Stimulated activated naive B cell treated with anti-CD40 and anti-IgM and Interleukin-4, amounts not matched to agents 10 μg/mL and 1 μg/mL and 100 μg/mL, for 72 hours (primary cell): Measurements from ENCODE around the gene MED1.
A peak's percentile ranks its signal among the peaks of the same experiment; 100 is the strongest.
"Not testable (repeated sequence)": the region's sequence is repeated elsewhere in the genome, so short reads cannot be mapped to it uniquely, and the experiment has no call there.

Experiments
- ATAC-seq, 2 donors: fragments of 150-1000 bp; cut with Tn5 transposase; replicated peaks; 2 replicates each; pipeline ENCODE4 v1.10.0; 2021; ENCODE audit warnings: moderate library complexity in 1 of 2
- DNase-seq: peaks from one replicate; pipeline ENCODE4 v3.0.0; 2021
- H3K27ac Mint-ChIP-seq: one replicate; pipeline ENCODE4 v1.8.0; 2022; ENCODE audit warnings: mild to moderate bottlenecking, mixed read lengths
- H3K27me3 Mint-ChIP-seq, 2 donors: one replicate each; pipeline ENCODE4 v1.8.0; 2022; ENCODE audit warnings: mixed read lengths in 2 of 2
- H3K36me3 Mint-ChIP-seq, 2 donors: one replicate each; pipeline ENCODE4 v1.8.0; 2022; ENCODE audit warnings: mixed read lengths in 2 of 2, mild to moderate bottlenecking in 1 of 2
- H3K4me1 Mint-ChIP-seq, 2 donors: one replicate each; pipeline ENCODE4 v1.8.0; 2022; ENCODE audit warnings: mixed read lengths in 2 of 2, mild to moderate bottlenecking in 1 of 2
- H3K4me3 Mint-ChIP-seq, 2 donors: one replicate each; pipeline ENCODE4 v1.8.0; 2022; ENCODE audit warnings: mild to moderate bottlenecking in 2 of 2, mixed read lengths in 2 of 2, moderate library complexity in 1 of 2
- H3K9me3 Mint-ChIP-seq, 2 donors: one replicate each; pipeline ENCODE4 v1.8.0; 2022; ENCODE audit warnings: mixed read lengths in 2 of 2, mild to moderate bottlenecking in 1 of 2

Gene MED1, protein sequence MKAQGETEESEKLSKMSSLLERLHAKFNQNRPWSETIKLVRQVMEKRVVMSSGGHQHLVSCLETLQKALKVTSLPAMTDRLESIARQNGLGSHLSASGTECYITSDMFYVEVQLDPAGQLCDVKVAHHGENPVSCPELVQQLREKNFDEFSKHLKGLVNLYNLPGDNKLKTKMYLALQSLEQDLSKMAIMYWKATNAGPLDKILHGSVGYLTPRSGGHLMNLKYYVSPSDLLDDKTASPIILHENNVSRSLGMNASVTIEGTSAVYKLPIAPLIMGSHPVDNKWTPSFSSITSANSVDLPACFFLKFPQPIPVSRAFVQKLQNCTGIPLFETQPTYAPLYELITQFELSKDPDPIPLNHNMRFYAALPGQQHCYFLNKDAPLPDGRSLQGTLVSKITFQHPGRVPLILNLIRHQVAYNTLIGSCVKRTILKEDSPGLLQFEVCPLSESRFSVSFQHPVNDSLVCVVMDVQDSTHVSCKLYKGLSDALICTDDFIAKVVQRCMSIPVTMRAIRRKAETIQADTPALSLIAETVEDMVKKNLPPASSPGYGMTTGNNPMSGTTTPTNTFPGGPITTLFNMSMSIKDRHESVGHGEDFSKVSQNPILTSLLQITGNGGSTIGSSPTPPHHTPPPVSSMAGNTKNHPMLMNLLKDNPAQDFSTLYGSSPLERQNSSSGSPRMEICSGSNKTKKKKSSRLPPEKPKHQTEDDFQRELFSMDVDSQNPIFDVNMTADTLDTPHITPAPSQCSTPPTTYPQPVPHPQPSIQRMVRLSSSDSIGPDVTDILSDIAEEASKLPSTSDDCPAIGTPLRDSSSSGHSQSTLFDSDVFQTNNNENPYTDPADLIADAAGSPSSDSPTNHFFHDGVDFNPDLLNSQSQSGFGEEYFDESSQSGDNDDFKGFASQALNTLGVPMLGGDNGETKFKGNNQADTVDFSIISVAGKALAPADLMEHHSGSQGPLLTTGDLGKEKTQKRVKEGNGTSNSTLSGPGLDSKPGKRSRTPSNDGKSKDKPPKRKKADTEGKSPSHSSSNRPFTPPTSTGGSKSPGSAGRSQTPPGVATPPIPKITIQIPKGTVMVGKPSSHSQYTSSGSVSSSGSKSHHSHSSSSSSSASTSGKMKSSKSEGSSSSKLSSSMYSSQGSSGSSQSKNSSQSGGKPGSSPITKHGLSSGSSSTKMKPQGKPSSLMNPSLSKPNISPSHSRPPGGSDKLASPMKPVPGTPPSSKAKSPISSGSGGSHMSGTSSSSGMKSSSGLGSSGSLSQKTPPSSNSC (N-terminal part only)

GRCh38 chr17:39450847-39451581 is at the start of gene MED1:
MED1 (minus strand) TSS chr17:39451263; CDS start chr17:39451062, 201 bp downstream.
- peak; percentile 99 to 100 for ATAC-seq
- no peaks in the 10 kb centered on the region for H3K9me3 Mint-ChIP-seq
- H3K36me3 Mint-ChIP-seq = peaks cover 16 to 18% of the 10 kb centered on the region in 2 donors
- DNase-seq = peak; percentile 95
- peaks cover 7 to 10% of the 10 kb centered on the region in 2 donors for H3K4me1 Mint-ChIP-seq
- peak within 1 kb of the TSS; percentile 97 to 98 for H3K4me3 Mint-ChIP-seq
- H3K27ac Mint-ChIP-seq = peak within 1 kb of the TSS; percentile 99
- H3K27me3 Mint-ChIP-seq = no peaks in the 10 kb centered on the region

GRCh38 chr17:39496921-39497320 is 45.9 kb upstream of the MED1 start:
- not testable (repeated sequence) for DNase-seq, H3K4me1 Mint-ChIP-seq, H3K9me3 Mint-ChIP-seq, ATAC-seq, H3K27ac Mint-ChIP-seq, H3K4me3 Mint-ChIP-seq, H3K27me3 Mint-ChIP-seq
- peaks cover 35 to 38% of the 10 kb centered on the region in 2 donors for H3K36me3 Mint-ChIP-seq

DNA sequence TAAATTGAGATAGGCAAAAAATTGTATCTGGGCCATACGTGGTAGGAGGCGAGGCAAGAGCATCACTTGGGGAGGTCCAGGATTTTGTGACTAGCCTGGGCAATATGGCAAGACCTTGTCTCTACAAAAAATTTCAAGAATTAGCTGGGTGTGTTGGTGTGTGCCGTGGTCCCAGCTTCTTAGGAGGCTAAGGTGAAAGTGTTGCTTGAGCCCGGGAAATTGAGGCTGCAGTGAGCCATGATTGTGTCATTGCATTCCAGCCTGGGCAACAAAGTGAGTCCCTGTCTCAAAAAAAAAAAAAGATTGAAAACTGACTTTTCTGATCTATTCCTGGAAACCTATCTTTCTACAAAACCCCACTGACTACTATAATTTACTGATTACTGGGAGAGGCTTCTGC is 36.9 kb upstream of the MED1 start:
- Mint-ChIP-seq H3K36me3 (peaks cover 6 to 19% of the 10 kb centered on the region in 2 donors), H3K4me3 (no peak overlapping the region), H3K4me1 (peaks cover 3 to 9% of the 10 kb centered on the region in 2 donors), H3K27ac (peak overlapping the region; percentile 14), H3K27me3 (no peaks in the 10 kb centered on the region), H3K9me3 (no peaks in the 10 kb centered on the region)
- no peak for DNase-seq
- no peak for ATAC-seq

DNA sequence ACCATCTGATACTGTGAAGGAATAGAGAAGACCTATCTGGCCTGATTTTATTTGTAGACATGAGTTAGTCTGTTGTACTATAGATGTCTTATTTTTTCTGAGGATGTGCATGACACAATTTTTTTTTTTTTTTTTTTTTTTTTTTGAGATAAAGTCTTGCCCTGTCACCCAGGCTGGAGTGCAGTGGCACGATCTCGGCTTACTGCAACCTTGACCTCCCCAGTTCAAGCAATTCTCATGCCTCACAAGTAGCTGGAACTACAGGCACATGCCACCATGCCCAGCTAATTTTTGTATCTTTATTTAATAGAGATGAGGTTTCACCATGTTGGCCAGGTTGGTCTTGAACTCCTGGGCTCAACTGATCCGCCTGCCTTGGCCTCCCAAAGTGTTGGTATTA is 36.4 kb upstream of the MED1 start:
- H3K4me3 Mint-ChIP-seq, ATAC-seq, H3K9me3 Mint-ChIP-seq, H3K4me1 Mint-ChIP-seq, H3K27me3 Mint-ChIP-seq, DNase-seq: not testable (repeated sequence)
- Mint-ChIP-seq H3K36me3 (peaks cover 6 to 19% of the 10 kb centered on the region in 2 donors), H3K27ac (peak overlapping the region; percentile 20)

GRCh38 chr17:39486242-39486641 is 35.2 kb upstream of the MED1 start:
- H3K27me3 Mint-ChIP-seq = no peaks in the 10 kb centered on the region
- no peak overlapping the region for H3K27ac Mint-ChIP-seq
- H3K4me1 Mint-ChIP-seq = peaks cover 3 to 9% of the 10 kb centered on the region in 2 donors
- DNase-seq = no peak
- peaks cover 12 to 23% of the 10 kb centered on the region in 2 donors for H3K36me3 Mint-ChIP-seq
- H3K9me3 Mint-ChIP-seq = no peaks in the 10 kb centered on the region
- H3K4me3 Mint-ChIP-seq = no peak overlapping the region
- no peak for ATAC-seq

DNA sequence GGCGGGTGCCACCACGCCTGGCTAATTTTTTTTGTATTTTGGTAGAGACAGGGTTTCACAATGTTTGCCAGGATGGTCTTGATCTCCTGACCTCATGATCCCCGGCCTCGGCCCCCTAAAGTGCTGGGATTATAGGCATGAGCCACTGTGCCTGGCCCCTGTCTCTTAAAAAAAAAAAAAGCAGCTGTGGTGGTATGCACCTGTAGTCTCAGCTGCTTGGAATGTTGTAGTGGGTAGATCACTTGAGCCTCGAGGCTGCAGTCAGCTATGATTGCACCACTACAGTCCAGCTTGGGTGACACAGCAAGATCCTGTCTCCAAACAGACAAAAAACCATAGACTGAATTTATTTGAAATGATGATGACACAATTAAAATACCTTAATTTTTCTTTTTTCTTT is 34.5 kb upstream of the MED1 start:
- H3K4me3 Mint-ChIP-seq = no peak overlapping the region
- ATAC-seq (no peak), DNase-seq (no peak)
- peaks cover 3 to 8% of the 10 kb centered on the region in 2 donors for H3K4me1 Mint-ChIP-seq
- H3K36me3 Mint-ChIP-seq = peaks cover 13 to 24% of the 10 kb centered on the region in 2 donors
- no peak overlapping the region for H3K27ac Mint-ChIP-seq
- no peaks in the 10 kb centered on the region for H3K9me3 Mint-ChIP-seq
- H3K27me3 Mint-ChIP-seq = no peaks in the 10 kb centered on the region

- DNase-seq = no peak
- no peaks in the 10 kb centered on the region for H3K9me3 Mint-ChIP-seq
- H3K36me3 Mint-ChIP-seq = peaks cover 15 to 25% of the 10 kb centered on the region in 2 donors
- no peak overlapping the region for H3K4me3 Mint-ChIP-seq
- H3K4me1 Mint-ChIP-seq = peaks cover 3 to 5% of the 10 kb centered on the region in 2 donors
- ATAC-seq = peak; percentile 98 to 99
- H3K27ac Mint-ChIP-seq = no peak overlapping the region
- no peaks in the 10 kb centered on the region for H3K27me3 Mint-ChIP-seq
Measured at GRCh38 chr17:39484178-39484577, 33.1 kb upstream of the MED1 start.

GRCh38 chr17:39483506-39483905 is 32.4 kb upstream of the MED1 start:
- ATAC-seq (no peak), DNase-seq (no peak)
- H3K27ac Mint-ChIP-seq = no peak overlapping the region
- peaks cover 15 to 22% of the 10 kb centered on the region in 2 donors for H3K36me3 Mint-ChIP-seq
- H3K4me1 Mint-ChIP-seq = peaks cover 3 to 5% of the 10 kb centered on the region in 2 donors
- H3K9me3 Mint-ChIP-seq = no peaks in the 10 kb centered on the region
- H3K4me3 Mint-ChIP-seq = no peak overlapping the region
- no peaks in the 10 kb centered on the region for H3K27me3 Mint-ChIP-seq

DNA sequence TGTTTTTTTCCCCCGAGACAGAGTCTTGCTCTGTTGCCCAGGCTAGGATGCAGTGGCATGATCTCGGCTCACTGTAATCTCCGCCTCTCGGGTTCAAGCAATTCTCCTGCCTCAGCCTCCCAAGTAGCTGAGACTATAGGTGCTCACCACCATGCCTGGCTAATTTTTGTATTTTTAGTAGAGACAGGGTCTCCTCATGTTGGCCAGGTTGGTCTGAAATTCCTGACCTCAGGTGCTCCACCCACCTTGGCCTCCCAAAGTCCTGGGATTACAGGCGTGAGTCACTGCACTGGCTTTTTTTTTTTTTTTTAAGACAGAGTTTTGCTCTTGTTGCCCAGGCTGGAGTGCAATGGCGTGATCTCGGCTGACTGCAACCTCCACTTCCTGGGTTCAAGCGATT is 28.6 kb upstream of the MED1 start:
- not testable (repeated sequence) for H3K9me3 Mint-ChIP-seq

DNA sequence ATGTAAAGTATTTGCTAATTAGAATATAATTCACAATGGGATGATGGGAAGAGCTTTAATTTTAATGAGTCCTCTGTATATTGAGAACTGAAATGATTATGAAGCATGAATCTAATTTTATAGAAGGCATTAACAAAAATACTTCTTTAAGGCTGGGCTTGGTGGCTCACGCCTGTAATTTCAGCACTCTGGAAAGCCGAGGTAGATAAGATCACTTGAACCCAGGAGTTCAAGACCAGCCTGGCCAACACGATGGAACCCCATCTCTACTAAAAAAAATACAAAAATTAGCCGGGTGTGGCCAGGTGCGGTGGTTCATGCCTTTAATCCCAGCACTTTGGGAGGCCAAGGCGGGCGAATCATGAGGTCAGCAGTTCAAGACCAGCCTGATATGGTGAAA is 22.2 kb upstream of the MED1 start:
- DNase-seq (no peak), ATAC-seq (no peak)
- H3K4me3 Mint-ChIP-seq = no peak overlapping the region
- peaks cover 4 to 6% of the 10 kb centered on the region in 2 donors for H3K4me1 Mint-ChIP-seq
- no peaks in the 10 kb centered on the region for H3K9me3 Mint-ChIP-seq
- H3K27ac Mint-ChIP-seq = no peak overlapping the region
- peaks cover 18 to 25% of the 10 kb centered on the region in 2 donors for H3K36me3 Mint-ChIP-seq
- no peaks in the 10 kb centered on the region for H3K27me3 Mint-ChIP-seq

More for the DNA sequence above, 28.6 kb upstream of the MED1 start:
- H3K36me3 Mint-ChIP-seq = peaks cover 20 to 23% of the 10 kb centered on the region in 2 donors
- not testable (repeated sequence) for H3K27me3 Mint-ChIP-seq, ATAC-seq, H3K4me3 Mint-ChIP-seq, DNase-seq, H3K27ac Mint-ChIP-seq, H3K4me1 Mint-ChIP-seq

DNA sequence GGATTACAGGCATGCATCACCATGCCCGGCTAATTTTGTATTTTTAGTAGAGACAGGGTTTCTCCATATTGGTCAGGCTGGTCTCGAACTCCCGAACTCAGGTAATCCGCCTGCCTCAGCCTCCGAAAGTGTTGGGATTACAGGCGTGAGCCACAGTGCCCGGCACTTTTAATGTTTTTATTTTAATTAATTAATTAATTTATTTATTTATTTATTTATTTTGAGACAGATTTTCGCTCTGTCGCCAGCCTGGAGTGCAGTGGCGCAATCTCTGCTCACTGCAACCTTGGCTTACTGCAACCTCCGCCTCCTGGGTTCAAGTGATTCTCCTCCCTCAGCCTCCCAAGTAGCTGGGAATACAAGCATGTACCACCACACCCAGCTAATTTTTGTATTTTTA is 17.5 kb upstream of the MED1 start:
- H3K9me3 Mint-ChIP-seq = not testable (repeated sequence)

DNA sequence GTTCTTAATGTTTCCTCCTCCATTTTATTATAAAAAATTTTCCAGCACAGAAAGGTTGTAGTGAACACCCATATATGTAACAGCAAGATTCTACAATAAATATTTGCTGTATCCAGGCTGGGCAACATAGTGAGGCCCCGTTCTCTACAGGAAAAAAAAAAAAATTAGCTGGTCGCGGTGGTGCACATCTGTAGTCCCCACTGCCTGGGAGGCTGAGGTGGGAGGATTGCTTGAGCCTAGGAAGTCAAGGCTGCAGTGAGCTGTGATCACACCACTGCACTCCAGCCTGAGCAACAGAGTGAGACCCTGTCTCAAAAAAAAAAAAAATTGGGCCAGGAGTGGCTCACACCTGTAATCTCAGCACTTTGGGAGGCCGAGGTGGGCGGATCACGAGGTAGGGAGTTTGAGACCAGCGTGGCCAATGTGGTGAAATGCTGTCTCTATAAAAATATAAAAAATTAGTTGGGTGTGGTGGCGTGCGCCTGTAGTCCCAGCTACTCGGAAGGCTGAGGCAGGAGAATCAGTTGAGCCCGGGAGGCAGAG is 13.6 kb upstream of the MED1 start:
- H3K27me3 Mint-ChIP-seq, DNase-seq, ATAC-seq, H3K9me3 Mint-ChIP-seq, H3K27ac Mint-ChIP-seq: not testable (repeated sequence)
- peaks cover 20 to 29% of the 10 kb centered on the region in 2 donors for H3K36me3 Mint-ChIP-seq
- peaks cover 14 to 46% of the 10 kb centered on the region in 2 donors for H3K4me1 Mint-ChIP-seq
- peak overlapping the region; percentile 86 to 91 for H3K4me3 Mint-ChIP-seq

More for the DNA sequence above, 17.5 kb upstream of the MED1 start:
- H3K27ac Mint-ChIP-seq, DNase-seq, H3K27me3 Mint-ChIP-seq, ATAC-seq, H3K4me3 Mint-ChIP-seq: not testable (repeated sequence)
- H3K4me1 Mint-ChIP-seq = peaks cover 12 to 37% of the 10 kb centered on the region in 2 donors
- H3K36me3 Mint-ChIP-seq = peaks cover 25 to 29% of the 10 kb centered on the region in 2 donors
